HG02642 (cell line): ENCODE data around the gene GPR15LG.
A peak's percentile ranks its signal among the peaks of the same experiment; 100 is the strongest.
"Not testable (repeated sequence)": the region's sequence is repeated elsewhere in the genome, so short reads cannot be mapped to it uniquely, and the experiment has no call there.

Source experiments
- ATAC-seq: cut with Tn5 transposase; IDR thresholded peaks from one replicate; pipeline ENCODE4 v1.9.1; 2021; ENCODE audit warnings: mild to moderate bottlenecking; ENCODE audit not compliant: unreplicated experiment, poor library complexity

Gene GPR15LG

DNA sequence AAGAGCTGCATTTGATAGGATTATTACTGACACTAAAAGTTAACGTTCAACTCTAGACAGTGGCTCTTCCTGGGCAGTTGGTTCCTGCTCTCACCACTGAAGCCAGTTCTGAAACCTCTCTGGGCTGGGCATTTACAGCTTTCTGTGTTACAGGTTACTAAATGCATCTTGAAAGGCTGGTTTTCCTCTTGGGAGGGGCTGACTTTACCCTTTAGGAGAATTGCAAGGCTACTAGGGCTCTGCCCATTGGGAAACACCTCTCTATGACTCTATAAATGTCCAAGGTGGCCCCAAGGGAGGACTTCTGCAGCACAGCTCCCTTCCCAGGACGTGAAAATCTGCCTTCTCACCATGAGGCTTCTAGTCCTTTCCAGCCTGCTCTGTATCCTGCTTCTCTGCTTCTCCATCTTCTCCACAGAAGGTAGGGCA, at the start of gene GPR15LG:
GPR15LG (plus strand) TSS at position 301 of the 429 bp plus-strand sequence; CDS start at position 352, 51 bp downstream.
- ATAC-seq: peak; percentile 30

DNA sequence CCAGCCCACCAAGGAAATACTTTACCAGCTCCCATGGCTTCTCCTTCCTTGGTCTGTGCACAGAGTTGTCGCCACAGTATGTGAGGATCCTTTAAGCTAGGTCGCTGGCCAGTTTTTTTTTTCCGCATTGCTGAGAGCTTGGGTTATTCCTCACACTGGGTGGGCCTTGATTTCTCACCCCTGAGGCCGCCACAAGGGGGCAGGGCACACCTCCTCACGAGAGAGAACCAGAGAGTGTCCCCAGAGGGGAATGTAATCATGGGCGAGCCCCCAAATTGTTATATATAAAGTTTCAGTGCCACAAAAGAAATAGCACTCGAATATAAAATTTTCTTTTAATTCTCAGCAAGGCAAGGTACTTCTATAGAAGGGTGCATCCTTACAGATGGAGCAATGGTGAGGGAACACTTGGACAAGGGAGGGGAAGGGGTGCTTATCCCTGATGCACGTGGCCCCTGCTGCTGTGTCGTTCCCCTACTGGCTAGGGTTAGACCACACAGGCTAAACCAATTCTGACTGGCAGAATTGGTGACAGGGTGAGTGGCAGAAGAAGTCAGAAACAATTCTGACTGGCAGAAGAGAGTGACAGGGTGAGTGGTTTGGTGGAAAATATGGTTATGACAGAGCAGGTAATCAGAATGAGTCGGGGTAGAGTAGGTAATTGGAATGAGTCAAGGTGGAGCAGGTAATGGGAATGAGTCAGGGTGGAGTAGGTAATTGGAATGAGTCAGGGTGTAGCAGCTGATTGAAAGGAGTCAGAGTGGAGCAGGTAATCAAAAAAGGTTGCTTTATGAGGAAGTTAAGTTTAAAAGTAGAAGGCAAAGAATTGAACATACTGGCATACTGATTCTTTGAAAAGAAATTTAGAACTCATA, 47.5 kb upstream of the GPR15LG start:
- not testable (repeated sequence) for ATAC-seq

DNA sequence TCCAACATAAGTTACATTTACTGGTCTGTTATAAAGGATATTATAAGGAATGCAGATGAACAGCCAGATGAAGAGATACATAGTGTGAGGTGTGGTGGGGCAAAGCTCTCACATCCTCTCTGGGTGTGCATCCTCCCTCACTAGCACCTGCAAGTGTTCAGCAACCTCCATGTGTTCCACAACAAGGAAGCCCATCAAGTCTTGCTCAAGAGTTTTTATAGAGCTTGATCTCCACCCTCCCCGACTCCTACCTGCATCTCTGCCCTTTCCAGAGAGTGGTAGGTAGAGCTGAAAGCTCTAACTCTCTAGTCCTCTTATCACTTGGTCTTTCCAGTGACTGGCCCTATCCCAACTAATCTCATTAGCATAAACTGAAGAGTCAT, 46.8 kb upstream of the GPR15LG start:
- ATAC-seq: no peak

DNA sequence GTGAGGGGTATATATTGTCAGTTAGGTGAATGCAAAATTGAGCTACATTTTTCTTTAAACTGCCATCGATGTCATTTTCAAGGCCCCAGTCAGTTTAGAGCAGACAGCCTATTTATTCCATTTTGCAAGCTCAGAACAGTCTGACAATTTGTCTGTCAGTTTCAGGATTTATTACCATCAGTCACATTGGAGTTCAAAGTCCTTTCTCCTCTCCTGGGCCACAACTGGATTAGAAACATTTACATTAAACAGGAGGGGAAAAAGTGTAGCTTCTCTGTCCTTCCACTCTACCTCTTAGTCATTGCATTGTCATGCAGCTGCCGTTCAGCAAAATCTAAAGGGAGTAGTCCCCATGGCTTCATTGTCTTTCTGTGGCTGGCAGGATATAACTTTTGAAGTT, 37.8 kb upstream of the GPR15LG start:
- ATAC-seq: no peak

DNA sequence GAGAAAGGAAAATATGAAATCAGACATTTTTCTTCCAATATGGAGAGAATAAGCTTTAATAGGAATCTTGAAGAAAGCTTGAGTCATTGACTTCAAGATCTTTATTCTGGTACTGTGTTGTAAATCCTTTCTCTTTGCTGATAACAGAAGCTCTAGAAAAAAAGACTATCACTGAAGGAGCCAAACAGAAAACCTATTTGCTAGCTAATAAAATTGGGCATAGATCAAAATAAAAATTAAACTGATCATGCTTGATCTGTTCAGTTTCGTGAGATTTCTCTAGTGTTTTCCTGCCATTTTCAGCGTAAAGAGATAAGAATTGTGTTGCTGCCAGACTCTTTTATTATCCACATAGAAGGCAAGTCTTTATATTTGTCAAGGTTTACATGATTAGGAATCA, 35.8 kb upstream of the GPR15LG start:
- no peak for ATAC-seq

DNA sequence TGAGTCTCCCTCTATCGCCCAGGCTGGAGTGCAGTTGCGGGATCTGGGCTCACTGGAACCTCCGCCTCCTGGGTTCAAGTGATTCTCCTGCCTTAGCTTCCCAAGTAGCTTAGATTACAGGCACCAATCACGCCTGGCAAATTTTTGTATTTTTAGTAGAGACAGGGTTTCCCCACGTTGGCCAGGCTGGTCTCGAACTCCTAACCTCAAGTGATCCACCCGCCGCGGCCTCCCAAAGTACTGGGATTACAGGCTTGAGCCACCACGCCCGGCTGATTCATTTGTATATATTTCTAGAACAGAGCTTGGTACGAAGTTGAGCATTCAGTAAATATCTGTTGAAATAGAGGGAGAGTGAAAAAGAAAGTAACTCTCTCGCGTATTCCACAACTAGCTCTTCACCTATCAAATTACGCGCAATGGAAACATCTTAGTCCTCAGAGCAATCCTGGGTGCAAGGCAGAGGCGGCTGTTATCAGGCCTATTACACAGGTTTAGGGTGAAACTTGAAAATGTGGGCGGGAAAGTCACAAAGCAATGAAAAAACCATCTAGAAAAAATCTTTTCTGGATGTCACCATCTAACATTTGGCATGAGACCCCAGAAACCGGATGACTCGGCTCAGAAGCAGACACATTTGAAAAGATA, 35.0 kb upstream of the GPR15LG start:
- no peak for ATAC-seq

DNA sequence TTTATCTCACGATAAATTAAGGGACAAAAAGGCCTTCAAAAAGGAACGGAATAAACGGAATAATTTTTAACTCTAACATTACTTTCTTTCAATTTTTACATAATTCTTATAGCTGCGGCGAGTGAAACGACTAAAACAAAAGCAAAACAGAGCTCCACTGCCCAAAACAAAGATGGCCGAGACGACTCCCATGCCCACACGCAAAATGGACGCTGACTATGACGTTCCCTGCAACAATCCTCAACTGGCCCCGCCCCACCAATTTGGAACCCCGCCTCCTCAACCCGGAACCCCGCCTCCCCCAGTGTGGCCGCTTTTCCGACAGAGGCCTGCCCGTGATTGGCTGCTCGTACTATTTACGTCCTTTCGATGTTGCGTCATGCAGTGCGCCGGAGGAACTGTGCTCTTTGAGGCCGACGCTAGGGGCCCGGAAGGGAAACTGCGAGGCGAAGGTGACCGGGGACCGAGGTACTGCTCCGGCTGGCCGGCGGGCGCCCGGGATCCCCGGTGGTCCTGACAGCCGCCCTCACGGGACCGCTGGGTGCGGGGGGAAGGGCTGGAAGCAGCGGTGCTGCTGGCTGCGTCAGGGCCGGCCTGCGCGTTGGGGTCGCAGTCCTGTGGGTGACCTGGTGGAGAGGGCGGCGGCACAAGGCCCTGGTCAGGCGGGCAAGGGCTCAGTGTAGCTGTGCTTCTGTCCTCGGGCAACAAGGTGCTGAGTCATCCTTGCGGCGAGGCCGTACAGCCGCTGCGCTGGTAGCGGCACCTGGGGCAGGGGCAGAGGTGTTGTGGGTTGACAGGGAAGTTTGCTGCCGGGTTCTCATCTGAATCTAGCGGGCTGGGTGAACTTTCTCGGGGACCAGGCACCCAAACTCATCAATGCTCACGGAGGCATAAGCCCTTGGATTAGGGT, 34.2 kb upstream of the GPR15LG start, which contains the start of gene GHITM:
GHITM (plus strand) TSS at position 384 of the 910 bp plus-strand sequence. CDS start 1,992 bp downstream, outside the sequence.
- ATAC-seq: peak; percentile 99

DNA sequence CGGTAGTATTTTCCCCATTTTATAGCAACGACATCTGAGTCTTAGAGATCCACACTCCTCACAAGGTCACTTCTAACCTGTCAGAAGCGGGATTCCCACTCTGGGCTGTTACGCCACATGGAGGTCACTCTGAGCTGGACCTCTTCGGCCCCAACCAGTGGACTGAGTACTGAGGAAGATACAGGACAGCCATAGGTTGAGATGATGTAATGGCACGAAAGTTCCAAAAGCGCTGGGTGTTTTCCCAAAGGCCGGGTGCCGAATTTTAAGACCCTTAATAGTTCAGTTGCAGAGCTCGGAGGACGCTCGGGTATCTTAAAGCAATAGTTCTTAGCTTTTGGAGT, 33.6 kb upstream of the GPR15LG start:
- ATAC-seq: no peak

DNA sequence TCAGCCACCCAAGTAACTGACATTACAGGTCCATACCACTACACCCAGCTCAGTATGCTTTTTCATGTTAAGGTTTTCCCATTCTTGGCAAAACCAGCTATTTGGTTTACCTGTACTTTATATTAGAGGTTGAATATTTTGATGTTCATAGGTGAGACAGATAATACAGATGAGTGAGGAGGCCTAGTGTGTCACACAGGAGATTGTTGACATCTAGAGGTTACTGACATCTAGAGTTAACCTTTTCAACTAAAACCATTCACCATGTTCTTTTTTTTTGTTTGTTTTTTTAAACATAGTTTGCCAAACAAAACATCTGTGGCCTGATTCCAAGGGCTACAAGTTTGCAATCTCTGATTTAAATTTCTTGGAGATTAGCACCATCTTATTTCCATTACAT, 26.3 kb upstream of the GPR15LG start:
- no peak for ATAC-seq

DNA sequence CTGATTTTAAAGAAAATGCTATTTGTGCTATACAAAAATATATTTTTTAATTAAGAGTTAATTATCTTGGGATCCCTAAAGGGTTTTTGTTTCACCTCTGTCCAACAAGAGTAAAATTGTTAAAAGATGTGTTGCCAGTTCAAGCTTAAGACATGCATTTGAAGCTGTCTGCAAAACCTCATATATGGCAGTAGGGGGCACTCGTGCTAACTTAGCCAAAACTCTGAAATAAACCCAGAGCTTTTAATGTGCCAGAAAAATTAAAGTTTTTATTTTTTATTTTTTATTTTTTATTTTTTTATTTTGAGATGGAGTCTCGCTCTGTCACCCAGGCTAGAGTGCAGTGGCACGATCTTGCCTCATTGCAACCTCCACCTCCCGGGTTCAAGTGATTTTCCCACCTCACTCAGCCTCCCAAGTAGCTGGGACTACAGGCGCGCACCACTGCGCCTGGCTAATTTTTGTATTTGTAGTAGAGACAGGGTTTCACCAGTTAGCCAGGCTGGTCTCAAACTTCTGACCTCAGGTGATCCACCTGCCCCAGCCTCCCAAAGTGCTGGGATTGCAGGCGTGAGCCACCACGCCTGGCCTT, 25.5 kb upstream of the GPR15LG start:
- not testable (repeated sequence) for ATAC-seq

DNA sequence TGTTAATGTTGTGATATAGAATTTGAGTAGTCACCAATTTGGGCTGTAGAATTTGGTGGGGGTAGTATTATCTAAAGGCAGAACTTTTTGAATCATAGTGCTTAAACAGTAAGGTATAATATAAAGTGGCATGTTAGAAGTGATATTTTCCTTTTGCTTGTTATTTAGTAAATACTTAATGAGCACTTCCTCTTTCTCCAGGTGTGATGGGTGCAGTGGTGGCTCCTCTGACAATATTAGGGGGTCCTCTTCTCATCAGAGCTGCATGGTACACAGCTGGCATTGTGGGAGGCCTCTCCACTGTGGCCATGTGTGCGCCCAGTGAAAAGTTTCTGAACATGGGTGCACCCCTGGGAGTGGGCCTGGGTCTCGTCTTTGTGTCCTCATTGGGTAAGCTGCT, 23.7 kb upstream of the GPR15LG start:
- ATAC-seq: no peak

DNA sequence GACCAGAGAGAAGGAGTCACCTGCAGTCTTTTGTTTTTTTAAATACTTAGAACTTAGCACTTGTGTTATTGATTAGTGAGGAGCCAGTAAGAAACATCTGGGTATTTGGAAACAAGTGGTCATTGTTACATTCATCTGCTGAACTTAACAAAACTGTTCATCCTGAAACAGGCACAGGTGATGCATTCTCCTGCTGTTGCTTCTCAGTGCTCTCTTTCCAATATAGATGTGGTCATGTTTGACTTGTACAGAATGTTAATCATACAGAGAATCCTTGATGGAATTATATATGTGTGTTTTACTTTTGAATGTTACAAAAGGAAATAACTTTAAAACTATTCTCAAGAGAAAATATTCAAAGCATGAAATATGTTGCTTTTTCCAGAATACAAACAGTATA, 20.8 kb upstream of the GPR15LG start:
- no peak for ATAC-seq

DNA sequence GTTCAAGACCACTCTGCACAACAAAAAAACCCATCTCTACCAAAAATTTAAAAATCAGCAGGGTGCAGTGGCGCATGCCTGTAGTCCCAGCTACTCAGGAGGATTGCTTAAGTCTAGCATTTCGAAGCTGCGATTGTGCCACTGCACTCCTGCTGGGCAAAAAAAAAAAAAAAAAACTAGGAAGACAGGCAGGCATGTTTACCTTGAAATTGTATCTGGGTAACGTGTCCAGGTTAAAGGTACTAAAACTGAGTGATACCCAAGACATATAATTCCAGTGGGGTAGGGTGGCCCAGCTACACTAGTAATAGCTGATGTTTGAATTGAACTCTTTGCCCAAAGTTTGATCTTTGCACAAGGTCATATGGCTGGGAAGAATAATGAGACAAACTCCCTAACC, 18.1 kb upstream of the GPR15LG start:
- no peak for ATAC-seq

DNA sequence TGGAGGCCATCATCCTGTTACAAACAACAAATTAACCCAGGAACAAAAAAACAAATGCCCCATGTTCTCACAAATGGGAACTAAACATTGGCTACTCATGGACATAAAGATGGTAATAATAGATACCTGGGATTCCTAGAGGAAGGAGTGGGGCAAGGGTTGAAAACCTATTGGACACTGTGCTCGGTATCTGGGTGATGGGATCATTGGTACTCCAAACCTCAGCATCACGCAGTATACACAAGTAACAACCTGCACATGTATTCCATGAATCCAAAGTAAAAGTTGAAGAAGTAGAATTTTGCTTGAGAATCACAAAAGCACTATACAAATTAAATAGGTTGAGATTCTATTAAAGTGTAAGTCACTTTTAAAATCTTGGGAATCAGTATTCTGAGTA, 17.6 kb upstream of the GPR15LG start:
- ATAC-seq: no peak

DNA sequence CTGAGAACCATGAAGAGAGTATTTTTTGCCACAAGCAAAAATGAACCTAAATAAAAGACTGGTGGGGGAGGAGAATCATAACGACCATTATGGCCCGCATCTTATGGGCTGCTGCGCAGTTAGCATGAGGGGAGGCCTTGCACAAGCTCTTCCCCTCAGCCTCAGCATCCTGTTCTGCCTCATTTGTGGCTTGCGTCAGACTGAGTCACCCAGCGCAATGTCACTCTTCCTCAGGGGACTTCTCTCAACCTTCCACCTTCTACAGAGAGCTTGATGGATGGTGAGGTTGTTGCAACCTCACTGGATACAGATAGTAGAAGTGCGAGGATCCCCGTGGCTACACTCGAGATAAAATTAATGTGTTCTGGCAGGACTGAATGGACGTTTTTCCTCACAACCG, 16.8 kb upstream of the GPR15LG start:
- no peak for ATAC-seq

DNA sequence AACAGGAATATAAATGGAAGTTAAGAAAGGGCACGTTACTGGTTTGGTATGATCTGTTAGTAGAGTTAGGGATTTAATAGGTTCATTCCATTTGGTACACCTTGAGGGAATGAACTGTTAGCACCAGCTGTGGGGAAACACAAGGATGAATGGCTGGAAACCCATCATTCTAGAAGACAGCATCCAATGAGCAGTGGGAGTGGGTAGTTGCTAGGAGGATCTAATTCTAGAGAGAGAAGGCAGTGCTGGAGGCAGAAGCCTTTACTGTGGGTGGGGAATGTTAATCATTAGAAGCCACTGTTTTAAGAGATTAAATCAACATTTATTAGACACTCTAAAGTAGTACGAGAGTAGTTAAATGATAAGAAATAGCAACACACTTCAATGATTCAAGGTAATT, 15.5 kb upstream of the GPR15LG start:
- no peak for ATAC-seq

DNA sequence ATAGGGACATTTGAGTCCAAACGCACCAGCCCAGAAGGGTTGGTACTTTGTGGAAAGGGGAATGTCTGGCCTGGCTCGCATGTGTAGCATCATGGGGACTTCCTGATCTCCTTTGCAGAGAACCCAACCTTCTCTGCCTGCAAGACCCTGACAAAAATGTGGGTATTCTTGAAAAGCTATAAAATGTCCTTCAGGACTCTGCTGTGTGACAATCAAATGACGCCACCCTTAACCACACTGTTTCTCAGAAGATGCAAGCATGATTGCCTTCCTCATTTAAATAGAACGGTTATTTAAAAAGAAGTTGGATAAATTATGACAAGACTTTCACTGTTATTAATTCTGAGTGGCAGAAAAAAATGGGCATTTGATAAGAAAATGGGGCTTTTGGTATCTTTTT, 15.1 kb upstream of the GPR15LG start:
- no peak for ATAC-seq

DNA sequence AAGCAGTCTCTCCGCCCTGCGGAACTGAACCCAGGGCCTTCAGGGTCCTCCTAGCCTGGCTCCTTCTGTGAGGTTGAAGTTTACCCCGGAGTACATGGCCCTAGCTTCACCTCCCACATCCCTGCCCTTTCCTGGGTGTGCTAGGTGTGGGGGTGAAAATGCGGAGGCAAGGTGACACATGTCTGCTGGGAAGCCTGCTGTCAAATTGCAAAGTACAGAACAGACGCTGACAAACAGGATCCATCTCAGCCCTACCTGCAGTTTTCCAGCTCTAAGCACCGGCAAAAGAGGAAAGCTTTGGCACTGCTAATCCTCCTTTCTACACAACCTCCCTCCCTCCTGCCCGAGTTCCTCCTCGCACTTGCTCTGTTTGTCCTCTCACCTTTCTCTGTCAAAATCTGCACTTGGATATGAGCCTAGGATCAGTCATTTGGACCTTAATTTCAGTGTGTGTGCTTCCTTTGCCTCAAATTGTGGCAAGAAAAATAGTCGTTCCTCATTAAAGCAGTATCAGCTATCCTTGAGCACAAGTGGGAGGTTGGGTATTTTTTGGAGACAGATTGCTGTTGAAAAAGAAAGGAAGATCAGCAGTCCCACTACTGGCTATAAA, 14.4 kb upstream of the GPR15LG start:
- ATAC-seq: no peak

DNA sequence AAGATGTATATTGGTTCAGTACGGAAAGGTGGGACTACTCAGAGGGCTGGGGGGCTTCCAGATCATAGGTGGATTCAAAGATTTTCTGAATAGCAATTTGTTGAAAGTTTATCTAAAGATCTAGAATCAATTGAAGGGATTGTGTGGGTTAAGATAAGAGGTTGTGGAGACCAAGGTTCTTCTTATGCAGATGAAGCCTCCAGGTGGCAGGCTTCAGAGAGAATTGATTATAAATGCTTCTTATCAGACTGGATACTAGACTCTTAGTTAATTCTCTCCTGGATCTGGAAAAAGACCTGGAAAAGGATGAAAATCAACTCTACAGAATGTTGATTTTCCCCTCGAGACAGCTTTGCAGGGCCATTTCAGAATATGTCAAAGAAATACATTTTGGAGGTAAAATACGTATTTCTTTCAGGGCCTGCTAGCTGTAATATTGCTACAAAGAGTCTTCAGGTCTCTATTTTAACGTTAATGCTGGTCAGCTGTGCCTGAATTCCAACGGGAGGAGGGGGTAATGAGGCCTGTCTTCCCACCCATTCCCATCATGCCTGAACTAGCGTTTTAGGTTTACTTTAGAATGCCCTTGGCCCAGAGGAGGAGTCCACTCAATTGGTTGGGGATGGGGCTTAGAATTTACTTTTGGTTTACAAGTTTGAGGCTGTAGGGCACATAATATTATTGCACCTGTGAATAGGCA, 12.8 kb upstream of the GPR15LG start:
- ATAC-seq: no peak
